ENCODE measurements around the gene LTO1. TPM values are rescaled to one million over a fixed set of nuclear protein-coding genes. Genes with fewer than 3 reads are reported as not detected.

The LTO1 gene
- total RNA-seq, 1 donor from 2014 or later: 15.9 TPM

- DNase-seq (ENCODE audit: low read depth): no peak
- H3K4me3 ChIP-seq (ENCODE audit: low read depth, low read length): no peak overlapping the region
- no peak for TF ChIP-seq CTCF (conservative IDR thresholded peaks at IDR 0.05; ENCODE audit: low read depth, low read length)
Measured at GRCh38 chr11:69654001-69654659, 21.0 kb downstream of the LTO1 start.

GRCh38 chr11:69653406-69653960, 21.7 kb downstream of the LTO1 start:
- no peak overlapping the region for H3K4me3 ChIP-seq (ENCODE audit: low read depth, low read length)
- no peak for DNase-seq (ENCODE audit: low read depth)
- no peak for TF ChIP-seq CTCF (conservative IDR thresholded peaks at IDR 0.05; ENCODE audit: low read depth, low read length)

DNA sequence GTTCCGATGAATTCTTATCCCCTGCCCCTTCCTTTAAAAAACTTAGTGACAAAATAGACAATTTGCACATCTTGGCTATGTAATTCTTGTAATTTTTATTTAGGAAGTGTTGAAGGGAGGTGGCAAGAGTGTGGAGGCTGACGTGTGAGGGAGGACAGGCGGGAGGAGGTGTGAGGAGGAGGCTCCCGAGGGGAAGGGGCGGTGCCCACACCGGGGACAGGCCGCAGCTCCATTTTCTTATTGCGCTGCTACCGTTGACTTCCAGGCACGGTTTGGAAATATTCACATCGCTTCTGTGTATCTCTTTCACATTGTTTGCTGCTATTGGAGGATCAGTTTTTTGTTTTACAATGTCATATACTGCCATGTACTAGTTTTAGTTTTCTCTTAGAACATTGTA, 22.2 kb downstream of the LTO1 start:
- no peak overlapping the region for H3K4me3 ChIP-seq (ENCODE audit: low read depth, low read length)
- no peak for TF ChIP-seq CTCF (conservative IDR thresholded peaks at IDR 0.05; ENCODE audit: low read depth, low read length)
- DNase-seq (ENCODE audit: low read depth): no peak

GRCh38 chr11:69651834-69652620, 23.1 kb downstream of the LTO1 start:
- H3K4me3 ChIP-seq (ENCODE audit: low read depth, low read length): no peak overlapping the region
- TF ChIP-seq CTCF (conservative IDR thresholded peaks at IDR 0.05; ENCODE audit: low read depth, low read length): no peak
- no peak for DNase-seq (ENCODE audit: low read depth)

- no peak for DNase-seq (ENCODE audit: low read depth)
- no peak overlapping the region for H3K4me3 ChIP-seq (ENCODE audit: low read depth, low read length)
- no peak for TF ChIP-seq CTCF (conservative IDR thresholded peaks at IDR 0.05; ENCODE audit: low read depth, low read length)
Measured at GRCh38 chr11:69650832-69651344, 24.3 kb downstream of the LTO1 start.

DNA sequence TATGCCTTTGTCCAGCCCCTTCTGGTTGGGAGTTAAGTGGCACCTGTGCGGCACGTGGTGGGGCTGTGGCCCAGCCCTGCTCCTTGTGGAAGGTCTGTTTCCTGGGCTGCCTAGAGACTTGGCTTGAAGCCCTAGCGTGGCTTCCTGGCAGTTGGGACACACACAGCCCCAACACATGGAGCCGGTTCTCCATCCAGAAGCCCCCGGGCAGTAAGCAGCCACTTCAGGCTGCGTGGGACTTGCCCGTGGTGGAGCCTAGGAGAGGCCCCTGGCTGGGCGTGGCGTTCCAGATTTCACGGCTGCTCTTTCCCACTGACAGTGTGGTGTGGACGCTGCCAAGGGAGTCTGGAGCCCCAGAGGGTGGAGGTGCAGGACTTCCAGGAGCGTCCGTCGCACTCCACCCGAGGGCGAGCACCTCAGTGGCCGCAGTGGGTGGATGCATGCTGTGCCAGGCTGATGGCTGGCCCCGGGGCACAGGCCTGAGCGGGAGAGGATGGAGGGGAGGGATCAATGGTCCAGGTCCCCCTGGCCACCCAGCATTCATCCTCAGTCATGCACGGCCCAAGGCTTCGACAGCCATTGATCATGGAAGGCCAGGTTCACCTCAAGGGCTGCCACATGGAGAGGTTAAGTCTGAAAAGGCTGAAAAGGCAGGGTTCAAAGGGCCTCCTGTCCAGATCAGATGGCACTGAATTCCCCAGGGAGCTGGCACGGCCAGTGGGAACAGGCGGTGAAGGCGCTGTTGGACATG, 24.9 kb downstream of the LTO1 start:
- H3K4me3 ChIP-seq (ENCODE audit: low read depth, low read length): no peak overlapping the region
- TF ChIP-seq CTCF (conservative IDR thresholded peaks at IDR 0.05; ENCODE audit: low read depth, low read length): no peak
- DNase-seq (ENCODE audit: low read depth): no peak

Measured in epithelial cell of proximal tubule (primary cell).